UCSD-AML1 (cell line): Measurements from ENCODE around the gene GPBAR1.
A peak's percentile ranks its signal among the peaks of the same experiment; 100 is the strongest.

Experiments used
- DNase-seq: peaks from one replicate; lab custom pipeline; 2025; ENCODE audit not compliant: unreplicated experiment; lab: John Stamatoyannopoulos, UW

The GPBAR1 gene

GRCh38 chr2:218284106-218284811, 23.4 kb downstream of the GPBAR1 start:
- DNase-seq, result no peak

GRCh38 chr2:218285604-218286003, 24.8 kb downstream of the GPBAR1 start:
- DNase-seq, result no peak

- DNase-seq, result peak; percentile 78
Measured at GRCh38 chr2:218286570-218287459, 26.0 kb downstream of the GPBAR1 start.

GRCh38 chr2:218289639-218290315, 29.0 kb downstream of the GPBAR1 start:
- no peak for DNase-seq

- peak; percentile 37 for DNase-seq
Measured at GRCh38 chr2:218290316-218291261, 29.8 kb downstream of the GPBAR1 start.

GRCh38 chr2:218291318-218292047, 30.7 kb downstream of the GPBAR1 start:
- DNase-seq, result peak; percentile 67

- peak; percentile 83 for DNase-seq
Measured at GRCh38 chr2:218292048-218293014, 31.5 kb downstream of the GPBAR1 start, which contains the start of gene TMBIM1. Gene TMBIM1 (minus strand): TSS chr2:218292503. CDS start chr2:218282141, 10,362 bp downstream.

- no peak for DNase-seq
Measured at GRCh38 chr2:218293715-218294429, 33.1 kb downstream of the GPBAR1 start.

GRCh38 chr2:218294430-218295022, 33.7 kb downstream of the GPBAR1 start:
- DNase-seq, result no peak

GRCh38 chr2:218295029-218295428, 34.2 kb downstream of the GPBAR1 start:
- no peak for DNase-seq

GRCh38 chr2:218296200-218296599, 35.4 kb downstream of the GPBAR1 start:
- no peak for DNase-seq

GRCh38 chr2:218296847-218297246, 36.0 kb downstream of the GPBAR1 start:
- peak; percentile 20 for DNase-seq

- no peak for DNase-seq
Measured at GRCh38 chr2:218298314-218298875, 37.6 kb downstream of the GPBAR1 start.

- no peak for DNase-seq
Measured at GRCh38 chr2:218300141-218300540, 39.3 kb downstream of the GPBAR1 start.

GRCh38 chr2:218301176-218301819, 40.5 kb downstream of the GPBAR1 start:
- DNase-seq, result peak; percentile 85

GRCh38 chr2:218305383-218305782, 44.6 kb downstream of the GPBAR1 start:
- no peak for DNase-seq
